WTC11 (cell line): ENCODE data around the gene SMYD4. TPM values are rescaled to one million over a fixed set of nuclear protein-coding genes. Genes with fewer than 3 reads are reported as not detected.

Source experiments
- ATAC-seq: fragments of 200-7000 bp; cut with Tn5 transposase; 2 replicates; pipeline ENCODE4 v1.10.0; 2021; ENCODE audit warnings: mild to moderate bottlenecking, moderate library complexity
- CTCF ChIA-PET: fragments of 300-600 bp; sonication (Branson Sonifier 250); formaldehyde crosslinking; loops from one replicate; lab custom pipeline; 2021; ENCODE audit warnings: antibody characterized with exemption; lab: Charles Lee
- POLR2A ChIA-PET: fragments of 350-600 bp; sonication (Branson Sonifier 250); formaldehyde crosslinking; loops from one replicate; lab custom pipeline; 2021; ENCODE audit warnings: antibody characterized with exemption; lab: Charles Lee
- DNase-seq: peaks from one replicate; pipeline ENCODE4 v3.0.0; 2021; ENCODE audit warnings: low spot score
- H3K27ac Mint-ChIP-seq: 2 replicates; pipeline ENCODE4 v1.8.0; 2021; ENCODE audit warnings: mixed read lengths
- H3K27me3 Mint-ChIP-seq: 2 replicates; pipeline ENCODE4 v1.8.0; 2021; ENCODE audit warnings: low read depth, mild to moderate bottlenecking, moderate library complexity, mixed read lengths
- H3K36me3 Mint-ChIP-seq: 2 replicates; pipeline ENCODE4 v1.8.0; 2021; ENCODE audit warnings: mixed read lengths
- H3K4me1 Mint-ChIP-seq: 2 replicates; pipeline ENCODE4 v1.8.0; 2022; ENCODE audit warnings: mixed read lengths
- H3K4me3 Mint-ChIP-seq: 2 replicates; pipeline ENCODE4 v1.8.0; 2021; ENCODE audit warnings: mild to moderate bottlenecking, moderate library complexity, mixed read lengths
- H3K9me3 Mint-ChIP-seq: 2 replicates; pipeline ENCODE4 v1.8.0; 2021; ENCODE audit warnings: mixed read lengths
- AFF4 ChIP-seq: sonication (generic); formaldehyde crosslinking; IDR thresholded peaks from 2 replicates; pipeline ENCODE4 v1.8.1; 2023; ENCODE audit warnings: mild to moderate bottlenecking, missing genetic modification reagents, borderline replicate concordance
- ARID4B ChIP-seq: sonication (generic); formaldehyde crosslinking; IDR thresholded peaks from 2 replicates; pipeline ENCODE4 v1.8.0; 2023; ENCODE audit warnings: missing genetic modification reagents, mild to moderate bottlenecking, borderline replicate concordance
- CREB1 ChIP-seq: sonication (generic); formaldehyde crosslinking; IDR thresholded peaks from 2 replicates; pipeline ENCODE4 v1.8.0; 2023; ENCODE audit warnings: mild to moderate bottlenecking, missing genetic modification reagents
- ETV6 ChIP-seq: sonication (generic); formaldehyde crosslinking; IDR thresholded peaks from 2 replicates; pipeline ENCODE4 v1.8.1; 2022; ENCODE audit warnings: mild to moderate bottlenecking, missing genetic modification reagents
- NFATC4 ChIP-seq: fragments of 250-450 bp; sonication (Bioruptor Pico); IDR thresholded peaks from 2 replicates; pipeline ENCODE4 v1.9.0; 2021; ENCODE audit warnings: mild to moderate bottlenecking
- SMAD3 ChIP-seq: sonication (generic); formaldehyde crosslinking; IDR thresholded peaks from 2 replicates; pipeline ENCODE4 v1.8.0; 2022; ENCODE audit warnings: missing genetic modification reagents, mild to moderate bottlenecking, borderline replicate concordance
- SOX15 ChIP-seq: fragments of 250-450 bp; sonication (Bioruptor Pico); IDR thresholded peaks from 2 replicates; pipeline ENCODE4 v1.9.0; 2021; ENCODE audit warnings: mild to moderate bottlenecking
- TEAD4 ChIP-seq: sonication (generic); formaldehyde crosslinking; IDR thresholded peaks from 2 replicates; pipeline ENCODE4 v1.8.0; 2022; ENCODE audit warnings: mild to moderate bottlenecking, missing genetic modification reagents
- ZBTB21 ChIP-seq: sonication (generic); formaldehyde crosslinking; IDR thresholded peaks from 2 replicates; pipeline ENCODE4 v1.8.1; 2023; ENCODE audit warnings: mild to moderate bottlenecking, missing genetic modification reagents, borderline replicate concordance
- ZMAT4 ChIP-seq: fragments of 250-450 bp; sonication (Bioruptor Pico); IDR thresholded peaks from 2 replicates; pipeline ENCODE4 v1.9.0; 2021; ENCODE audit warnings: mild to moderate bottlenecking
- ZNF138 ChIP-seq: sonication (generic); formaldehyde crosslinking; conservative IDR thresholded peaks from 2 replicates; pipeline ENCODE4 v1.8.1; 2022; ENCODE audit warnings: mild to moderate bottlenecking, moderate library complexity, missing genetic modification reagents
- ZNF232 ChIP-seq: sonication (generic); formaldehyde crosslinking; IDR thresholded peaks from 2 replicates; pipeline ENCODE4 v1.8.0; 2022; ENCODE audit warnings: mild to moderate bottlenecking, missing genetic modification reagents
- ZNF263 ChIP-seq: sonication (generic); formaldehyde crosslinking; IDR thresholded peaks from 2 replicates; pipeline ENCODE4 v1.8.1; 2022; ENCODE audit warnings: low read depth, mild to moderate bottlenecking, moderate library complexity, missing genetic modification reagents
- ZNF416 ChIP-seq: fragments of 250-450 bp; sonication (Bioruptor Pico); IDR thresholded peaks from 2 replicates; pipeline ENCODE4 v1.9.0; 2021; ENCODE audit warnings: mild to moderate bottlenecking, inconsistent platforms
- ZNF671 ChIP-seq: fragments of 250-450 bp; sonication (Bioruptor Pico); IDR thresholded peaks from 2 replicates; pipeline ENCODE4 v1.8.0; 2021; ENCODE audit warnings: mild to moderate bottlenecking
- total RNA-seq: library from RNA; stranded (reverse); gene quantifications from 3 replicates; pipeline ENCODE4 v1.2.3, GENCODE V29; 2021
- TF ChIP-seq, protein P1 (sequence below): sonication (generic); formaldehyde crosslinking; IDR thresholded peaks from 2 replicates; pipeline ENCODE4 v1.8.1; 2022; ENCODE audit warnings: mild to moderate bottlenecking, missing genetic modification reagents, moderate library complexity, borderline replicate concordance

Gene SMYD4
- total RNA-seq, 1 experiment from 2014 or later: 24.1 TPM

DNA sequence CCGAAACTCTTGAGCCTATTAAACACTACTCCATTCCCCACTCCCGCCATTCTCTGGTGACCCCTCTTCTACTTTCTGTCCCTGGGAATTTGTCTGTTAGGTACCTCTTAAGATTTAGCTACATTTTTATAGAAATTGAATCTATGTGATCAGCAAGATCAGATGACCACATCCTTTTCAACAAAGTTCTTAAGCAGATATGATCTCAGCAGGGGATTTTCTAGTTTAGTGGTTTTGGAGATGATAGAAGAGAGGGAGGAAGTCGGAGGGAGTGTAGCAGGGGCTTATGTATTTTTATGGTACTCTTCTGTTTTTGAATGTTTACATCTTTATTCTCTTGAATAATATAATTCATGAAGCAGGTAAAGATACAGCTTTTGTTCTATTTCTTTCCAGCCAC, 40.9 kb upstream of the SMYD4 start:
- Mint-ChIP-seq H3K27ac (no peak overlapping the region), H3K4me3 (no peak overlapping the region), H3K27me3 (no peaks in the 10 kb centered on the region), H3K36me3 (peaks cover 31% of the 10 kb centered on the region), H3K4me1 (no peaks in the 10 kb centered on the region), H3K9me3 (no peaks in the 10 kb centered on the region)
- no peak for DNase-seq
- no peak for ATAC-seq
- TF ChIP-seq TEAD4 (CRISPR knock-in tag): no peak
- no peak for TF ChIP-seq SMAD3 (CRISPR knock-in tag)
- TF ChIP-seq CREB1 (CRISPR knock-in tag): no peak
- no peak for TF ChIP-seq ZNF138 (CRISPR knock-in tag)
- no peak for TF ChIP-seq ETV6
- TF ChIP-seq, protein P1, sequence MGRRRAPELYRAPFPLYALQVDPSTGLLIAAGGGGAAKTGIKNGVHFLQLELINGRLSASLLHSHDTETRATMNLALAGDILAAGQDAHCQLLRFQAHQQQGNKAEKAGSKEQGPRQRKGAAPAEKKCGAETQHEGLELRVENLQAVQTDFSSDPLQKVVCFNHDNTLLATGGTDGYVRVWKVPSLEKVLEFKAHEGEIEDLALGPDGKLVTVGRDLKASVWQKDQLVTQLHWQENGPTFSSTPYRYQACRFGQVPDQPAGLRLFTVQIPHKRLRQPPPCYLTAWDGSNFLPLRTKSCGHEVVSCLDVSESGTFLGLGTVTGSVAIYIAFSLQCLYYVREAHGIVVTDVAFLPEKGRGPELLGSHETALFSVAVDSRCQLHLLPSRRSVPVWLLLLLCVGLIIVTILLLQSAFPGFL: no peak
- ChIA-PET CTCF (no interaction called here), POLR2A (interaction anchor here (0.6 kb wide), 1 partner anchor 967 kb away, joined by 3 read pairs; no protein-coding TSS in a partner anchor)

- Mint-ChIP-seq H3K36me3 (peaks cover 11% of the 10 kb centered on the region), H3K27ac (no peak overlapping the region), H3K4me3 (no peak overlapping the region), H3K9me3 (no peaks in the 10 kb centered on the region), H3K4me1 (no peaks in the 10 kb centered on the region), H3K27me3 (no peaks in the 10 kb centered on the region)
- ATAC-seq: no peak
- ChIA-PET CTCF (interaction anchor here (0.6 kb wide), 1 partner anchor 155 kb away, joined by 3 read pairs; no protein-coding TSS in a partner anchor), POLR2A (no interaction called here)
- TF ChIP-seq ZNF671 (no peak), SOX15 (CRISPR knock-in tag) (no peak), ZNF263 (no peak), ARID4B (no peak), ZBTB21 (no peak), ZNF232 (CRISPR knock-in tag) (no peak), ZNF416 (CRISPR knock-in tag) (no peak), NFATC4 (CRISPR knock-in tag) (no peak), ZMAT4 (CRISPR knock-in tag) (no peak), TEAD4 (CRISPR knock-in tag) (no peak), AFF4 (CRISPR knock-in tag) (no peak)
- DNase-seq: no peak
Measured at GRCh38 chr17:1868090-1868489, 38.4 kb upstream of the SMYD4 start.
